Measurements from ENCODE around the gene ORC3. TPM values are rescaled to one million over a fixed set of nuclear protein-coding genes. Genes with fewer than 3 reads are reported as not detected.

Gene ORC3
- total and polyA plus RNA-seq, 2 donors (not counting 1 experiment from before 2014, with no cell fraction given): 16.1 to 31.2 TPM

- Histone ChIP-seq H4K20me1 (ENCODE audit: control insufficient read depth, insufficient read depth, low read length, poor library complexity, severe bottlenecking) (no peaks in the 10 kb centered on the region), H3K79me2 (ENCODE audit: control insufficient read depth, insufficient read depth, low read length) (no peaks in the 10 kb centered on the region), H3K27me3 (replicated peaks in 1 of 4; ENCODE audit: control extremely low read depth in 1 of 4, control insufficient read depth in 3 of 4, insufficient read depth in 4 of 4, low read length in 3 of 4) (no peaks in the 10 kb centered on the region), H3K4me3 (ENCODE audit: control extremely low read depth in 1 of 5, extremely low read depth in 1 of 5, insufficient read depth in 1 of 5, low read depth in 2 of 5, low read length in 4 of 5) (no peak overlapping the region), H3K9me3 (ENCODE audit: control extremely low read depth in 1 of 3, control insufficient read depth in 2 of 3, insufficient read depth in 1 of 3, low read length in 2 of 3) (no peaks in the 10 kb centered on the region), H3K27ac (ENCODE audit: low read length in 2 of 2) (no peak overlapping the region), H3K9ac (ENCODE audit: low read length) (no peak overlapping the region), H3K36me3 (replicated peaks in 1 of 2; ENCODE audit: control extremely low read depth in 1 of 2, control insufficient read depth in 1 of 2, extremely low read depth in 1 of 2, insufficient read depth in 2 of 2, low read length in 1 of 2) (peaks cover 2 to 12% of the 10 kb centered on the region in 2 experiments), H3K4me1 (ENCODE audit: control insufficient read depth in 2 of 2, insufficient read depth in 2 of 2, low read length in 2 of 2) (peaks cover 2 to 3% of the 10 kb centered on the region in 2 donors), H2AFZ (ENCODE audit: insufficient read depth, low read depth, low read length, poor library complexity, severe bottlenecking) (no peak overlapping the region), H3K4me2 (replicated peaks; ENCODE audit: low read depth, low read length, poor library complexity, severe bottlenecking) (no peak overlapping the region)
- Mint-ChIP-seq H3K9me3 (ENCODE audit: insufficient read depth) (no peaks in the 10 kb centered on the region), H3K4me3 (no peak overlapping the region), H3K27me3 (no peaks in the 10 kb centered on the region), H3K4me1 (peaks cover 7% of the 10 kb centered on the region), H3K27ac (no peak overlapping the region)
- ATAC-seq (ENCODE audit: low read depth) (no peak), DNase-seq (no peak)
- POLR2A ChIA-PET: interaction anchor here (0.7 kb wide), 1 partner anchor 21 kb away, joined by 4 read pairs; no protein-coding TSS in a partner anchor
- TF ChIP-seq CTCF (IDR thresholded peaks at IDR 0.05): no peak
- TF ChIP-seq EZH2 (IDR thresholded peaks at IDR 0.05; ENCODE audit: borderline replicate concordance, insufficient read depth, low read depth, low read length, poor library complexity, severe bottlenecking): no peak
- CTCF ChIA-PET: no interaction called here
- 80% methylated on average over 1 of the region's 3 CpGs for WGBS (ENCODE audit: insufficient coverage)
- intact Hi-C loops (cut with micrococcal nuclease): no loop called here
These were observed 63.4 kb downstream of the ORC3 start for GRCh38 chr6:87653074-87653962.

GRCh38 chr6:87654122-87654521 is 64.2 kb downstream of the ORC3 start:
- no peaks in the 10 kb centered on the region for H3K27me3 ChIP-seq (replicated peaks in 1 of 4; ENCODE audit: control extremely low read depth in 1 of 4, control insufficient read depth in 3 of 4, insufficient read depth in 4 of 4, low read length in 3 of 4)
- POLR2A ChIA-PET: no interaction called here
- no peak overlapping the region for H3K9ac ChIP-seq (ENCODE audit: low read length)
- H3K27ac Mint-ChIP-seq: no peak overlapping the region
- no peaks in the 10 kb centered on the region for H3K27me3 Mint-ChIP-seq
- H2AFZ ChIP-seq (ENCODE audit: insufficient read depth, low read depth, low read length, poor library complexity, severe bottlenecking): no peak overlapping the region
- intact Hi-C loops (cut with micrococcal nuclease): no loop called here
- H3K79me2 ChIP-seq (ENCODE audit: control insufficient read depth, insufficient read depth, low read length): no peaks in the 10 kb centered on the region
- no peak for TF ChIP-seq CTCF (IDR thresholded peaks at IDR 0.05)
- no peak for TF ChIP-seq EZH2 (IDR thresholded peaks at IDR 0.05; ENCODE audit: borderline replicate concordance, insufficient read depth, low read depth, low read length, poor library complexity, severe bottlenecking)
- H3K4me3 Mint-ChIP-seq: no peak overlapping the region
- no peak overlapping the region for H3K4me2 ChIP-seq (replicated peaks; ENCODE audit: low read depth, low read length, poor library complexity, severe bottlenecking)
- no peaks in the 10 kb centered on the region for H3K9me3 ChIP-seq (ENCODE audit: control extremely low read depth in 1 of 3, control insufficient read depth in 2 of 3, insufficient read depth in 1 of 3, low read length in 2 of 3)
- WGBS (ENCODE audit: insufficient coverage): no CpG with 5 or more reads among the region's 1 CpG
- peaks cover 2 to 16% of the 10 kb centered on the region in 2 experiments for H3K36me3 ChIP-seq (replicated peaks in 1 of 2; ENCODE audit: control extremely low read depth in 1 of 2, control insufficient read depth in 1 of 2, extremely low read depth in 1 of 2, insufficient read depth in 2 of 2, low read length in 1 of 2)
- no peaks in the 10 kb centered on the region for H3K9me3 Mint-ChIP-seq (ENCODE audit: insufficient read depth)
- H3K27ac ChIP-seq (ENCODE audit: low read length in 2 of 2): no peak overlapping the region
- DNase-seq (no peak), ATAC-seq (ENCODE audit: low read depth) (no peak)
- no peak overlapping the region for H3K4me3 ChIP-seq (ENCODE audit: control extremely low read depth in 1 of 5, extremely low read depth in 1 of 5, insufficient read depth in 1 of 5, low read depth in 2 of 5, low read length in 4 of 5)
- H3K4me1 ChIP-seq (ENCODE audit: control insufficient read depth in 2 of 2, insufficient read depth in 2 of 2, low read length in 2 of 2): peaks cover 2 to 3% of the 10 kb centered on the region in 2 donors
- CTCF ChIA-PET: no interaction called here
- no peaks in the 10 kb centered on the region for H4K20me1 ChIP-seq (ENCODE audit: control insufficient read depth, insufficient read depth, low read length, poor library complexity, severe bottlenecking)
- H3K4me1 Mint-ChIP-seq: peaks cover 7% of the 10 kb centered on the region
